ENCODE results near the gene AKAP6. TPM values are rescaled to one million over a fixed set of nuclear protein-coding genes. Genes with fewer than 3 reads are reported as not detected.

Gene AKAP6
- total RNA-seq, 1 donor from 2014 or later, result 0.53 TPM

DNA sequence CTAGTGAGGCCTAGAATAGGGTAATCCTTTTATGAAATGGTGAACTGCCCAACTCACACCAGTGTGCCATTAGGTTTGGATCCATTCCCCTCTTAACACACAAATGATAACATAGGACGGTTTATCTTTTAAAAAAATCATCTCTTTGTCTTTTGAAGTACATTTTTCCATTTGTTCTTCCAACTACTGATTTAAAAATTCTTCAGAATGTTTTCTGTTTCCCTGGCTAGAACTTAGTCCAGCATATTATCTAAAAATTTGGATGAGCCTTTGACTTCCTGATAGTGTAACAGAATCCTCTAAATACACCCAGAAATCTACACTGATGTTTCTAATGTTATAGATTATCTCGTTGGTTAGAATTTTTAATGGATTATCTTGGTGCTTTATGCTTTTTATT, 359.8 kb downstream of the AKAP6 start:
- POLR2A ChIA-PET, result no interaction called here
- DNase-seq (no peak), ATAC-seq (ENCODE audit: low read depth) (no peak)
- no peak overlapping the region for H3K27ac Mint-ChIP-seq
- no peak for TF ChIP-seq CTCF (IDR thresholded peaks at IDR 0.05)
- H3K4me3 Mint-ChIP-seq, result no peak overlapping the region
- CTCF ChIA-PET, result no interaction called here
- no peaks in the 10 kb centered on the region for H3K9me3 Mint-ChIP-seq
- intact Hi-C loops (cut with micrococcal nuclease), result no loop called here
- peaks cover under 1% of the 10 kb centered on the region for H3K4me1 Mint-ChIP-seq
- no peaks in the 10 kb centered on the region for H3K27me3 Mint-ChIP-seq
- H3K36me3 Mint-ChIP-seq (ENCODE audit: low read depth), result no peaks in the 10 kb centered on the region

GRCh38 chr14:32692441-32692840, 363.3 kb downstream of the AKAP6 start:
- Mint-ChIP-seq H3K4me3 (no peak overlapping the region), H3K36me3 (ENCODE audit: low read depth) (no peaks in the 10 kb centered on the region), H3K4me1 (no peaks in the 10 kb centered on the region), H3K27ac (no peak overlapping the region), H3K27me3 (no peaks in the 10 kb centered on the region), H3K9me3 (no peaks in the 10 kb centered on the region)
- DNase-seq (no peak), ATAC-seq (ENCODE audit: low read depth) (no peak)
- no peak for TF ChIP-seq CTCF (IDR thresholded peaks at IDR 0.05)
- POLR2A ChIA-PET, result no interaction called here
- CTCF ChIA-PET, result no interaction called here
- intact Hi-C loops (cut with micrococcal nuclease), result no loop called here

GRCh38 chr14:32693114-32693513, 364.0 kb downstream of the AKAP6 start:
- intact Hi-C loops (cut with micrococcal nuclease), result no loop called here
- CTCF ChIA-PET, result no interaction called here

DNA sequence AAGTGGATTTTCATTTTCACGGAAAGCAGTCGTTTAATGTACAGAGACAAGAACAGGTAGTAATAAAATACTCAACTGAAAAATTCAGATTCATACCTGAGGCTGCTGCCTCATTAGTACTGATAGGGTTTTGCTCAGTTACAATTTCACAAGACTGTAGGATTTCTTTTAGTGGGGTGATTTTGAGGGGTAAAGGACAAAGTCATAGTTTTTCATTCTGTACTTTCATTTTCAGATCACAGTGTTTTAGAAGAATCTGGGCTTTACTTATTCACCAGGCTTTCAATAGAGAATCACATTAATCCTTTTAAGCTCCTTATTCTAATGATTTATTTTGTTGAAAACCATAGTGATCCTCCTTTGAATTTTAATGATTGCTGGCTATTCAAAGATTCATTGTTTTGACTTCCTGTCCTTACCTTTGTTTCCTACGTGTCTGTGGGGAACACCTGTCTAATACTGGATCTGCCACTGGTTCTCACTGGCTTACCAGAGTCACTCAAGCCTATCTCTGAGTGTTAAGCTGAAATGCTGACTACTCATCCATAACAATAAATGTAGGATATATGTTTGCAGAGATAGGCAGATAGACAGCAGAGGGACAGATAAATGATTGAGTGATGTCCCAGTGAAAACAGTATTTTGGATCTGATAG, 365.8 kb downstream of the AKAP6 start:
- no peak for TF ChIP-seq CTCF (IDR thresholded peaks at IDR 0.05)
- ChIA-PET POLR2A (no interaction called here), CTCF (no interaction called here)
- ATAC-seq (ENCODE audit: low read depth) (no peak), DNase-seq (no peak)
- intact Hi-C loops (cut with micrococcal nuclease), result no loop called here
- Mint-ChIP-seq H3K27me3 (no peaks in the 10 kb centered on the region), H3K4me1 (no peaks in the 10 kb centered on the region), H3K36me3 (ENCODE audit: low read depth) (no peaks in the 10 kb centered on the region), H3K9me3 (no peaks in the 10 kb centered on the region), H3K4me3 (no peak overlapping the region), H3K27ac (no peak overlapping the region)

More at GRCh38 chr14:32693114-32693513, 364.0 kb downstream of the AKAP6 start:
- POLR2A ChIA-PET, result no interaction called here
- Mint-ChIP-seq H3K27me3 (no peaks in the 10 kb centered on the region), H3K9me3 (no peaks in the 10 kb centered on the region), H3K36me3 (ENCODE audit: low read depth) (no peaks in the 10 kb centered on the region), H3K4me3 (no peak overlapping the region), H3K27ac (no peak overlapping the region), H3K4me1 (no peaks in the 10 kb centered on the region)
- no peak for TF ChIP-seq CTCF (IDR thresholded peaks at IDR 0.05)
- DNase-seq (no peak), ATAC-seq (ENCODE audit: low read depth) (no peak)

- Mint-ChIP-seq H3K4me1 (no peaks in the 10 kb centered on the region), H3K36me3 (ENCODE audit: low read depth) (no peaks in the 10 kb centered on the region), H3K27me3 (no peaks in the 10 kb centered on the region), H3K4me3 (no peak overlapping the region), H3K9me3 (no peaks in the 10 kb centered on the region), H3K27ac (no peak overlapping the region)
- POLR2A ChIA-PET, result no interaction called here
- CTCF ChIA-PET, result no interaction called here
- no peak for TF ChIP-seq CTCF (IDR thresholded peaks at IDR 0.05)
- DNase-seq (no peak), ATAC-seq (ENCODE audit: low read depth) (no peak)
- intact Hi-C loops (cut with micrococcal nuclease), result no loop called here
Observed at GRCh38 chr14:32696325-32697091, 367.4 kb downstream of the AKAP6 start.
